ENCODE results near the gene TXNIP. TPM values are rescaled to one million over a fixed set of nuclear protein-coding genes. Genes with fewer than 3 reads are reported as not detected.
A peak's percentile ranks its signal among the peaks of the same experiment; 100 is the strongest.

TXNIP gene
- total RNA-seq, 1 experiment from 2014 or later, result 2.5 TPM

DNA sequence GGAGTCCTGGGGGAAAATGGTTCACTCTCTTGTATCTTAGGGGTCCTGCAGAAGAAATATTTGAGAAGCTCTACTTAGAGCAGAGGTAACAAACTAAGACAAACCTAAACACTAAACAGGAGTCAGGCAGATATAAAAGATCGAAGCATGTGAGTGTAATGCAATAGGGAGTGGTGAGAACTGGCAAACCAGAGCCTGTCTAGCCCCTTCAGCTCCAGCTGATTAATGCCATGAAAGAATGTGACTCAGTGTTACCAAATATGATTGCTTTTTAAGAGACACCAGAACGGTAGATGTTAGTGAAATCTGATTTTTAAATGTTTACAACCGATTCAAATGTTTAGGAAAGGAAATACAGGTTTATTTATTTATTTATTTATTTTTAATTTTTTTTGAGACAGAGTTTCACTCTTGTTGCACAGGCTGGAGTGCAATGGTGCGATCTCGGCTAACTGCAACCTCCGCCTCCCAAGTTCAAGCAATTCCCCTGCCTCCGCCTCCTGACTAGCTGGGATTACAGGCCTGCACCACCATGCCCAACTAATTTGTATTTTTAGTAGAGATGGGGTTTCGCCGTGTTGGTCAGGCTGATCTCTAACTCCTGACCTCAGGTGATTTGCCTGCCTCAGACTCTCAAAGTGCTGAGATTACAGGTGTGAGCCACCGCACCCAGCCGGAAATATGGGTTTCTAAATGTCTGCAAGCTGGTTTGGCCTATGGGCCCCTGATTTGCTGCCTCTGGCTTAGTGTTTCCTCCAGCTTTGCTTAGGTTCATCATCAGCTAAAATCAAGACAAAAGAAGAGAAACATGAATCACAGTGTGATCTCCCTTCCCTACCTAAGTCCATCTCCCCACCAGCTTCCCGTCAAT is 12.2 kb downstream of the TXNIP start:
- POLR2A ChIA-PET, result interaction anchor here (1.1 kb wide), 1 partner anchor 52 kb away, joined by 3 read pairs; no protein-coding TSS in a partner anchor
- BruUV-seq (replicated peaks), result no TSS peak
- H2AFZ ChIP-seq (ENCODE audit: low read depth, low read length, poor library complexity, severe bottlenecking), result no peak overlapping the region
- ATAC-seq, result no peak
- H3K9me3 ChIP-seq (ENCODE audit: control insufficient read depth in 1 of 2, insufficient read depth in 1 of 2, low read depth in 1 of 2, low read length in 2 of 2), result no peaks in the 10 kb centered on the region
- intact Hi-C loops (cut with micrococcal nuclease), result no loop called here
- TF ChIP-seq SRF (IDR thresholded peaks at IDR 0.05; ENCODE audit: low read depth), result no peak
- TF ChIP-seq EZH2 (IDR thresholded peaks at IDR 0.05), result no peak
- TF ChIP-seq EZH2phosphoT487 (IDR thresholded peaks at IDR 0.05; ENCODE audit: borderline replicate concordance), result no peak
- TF ChIP-seq, protein P1, sequence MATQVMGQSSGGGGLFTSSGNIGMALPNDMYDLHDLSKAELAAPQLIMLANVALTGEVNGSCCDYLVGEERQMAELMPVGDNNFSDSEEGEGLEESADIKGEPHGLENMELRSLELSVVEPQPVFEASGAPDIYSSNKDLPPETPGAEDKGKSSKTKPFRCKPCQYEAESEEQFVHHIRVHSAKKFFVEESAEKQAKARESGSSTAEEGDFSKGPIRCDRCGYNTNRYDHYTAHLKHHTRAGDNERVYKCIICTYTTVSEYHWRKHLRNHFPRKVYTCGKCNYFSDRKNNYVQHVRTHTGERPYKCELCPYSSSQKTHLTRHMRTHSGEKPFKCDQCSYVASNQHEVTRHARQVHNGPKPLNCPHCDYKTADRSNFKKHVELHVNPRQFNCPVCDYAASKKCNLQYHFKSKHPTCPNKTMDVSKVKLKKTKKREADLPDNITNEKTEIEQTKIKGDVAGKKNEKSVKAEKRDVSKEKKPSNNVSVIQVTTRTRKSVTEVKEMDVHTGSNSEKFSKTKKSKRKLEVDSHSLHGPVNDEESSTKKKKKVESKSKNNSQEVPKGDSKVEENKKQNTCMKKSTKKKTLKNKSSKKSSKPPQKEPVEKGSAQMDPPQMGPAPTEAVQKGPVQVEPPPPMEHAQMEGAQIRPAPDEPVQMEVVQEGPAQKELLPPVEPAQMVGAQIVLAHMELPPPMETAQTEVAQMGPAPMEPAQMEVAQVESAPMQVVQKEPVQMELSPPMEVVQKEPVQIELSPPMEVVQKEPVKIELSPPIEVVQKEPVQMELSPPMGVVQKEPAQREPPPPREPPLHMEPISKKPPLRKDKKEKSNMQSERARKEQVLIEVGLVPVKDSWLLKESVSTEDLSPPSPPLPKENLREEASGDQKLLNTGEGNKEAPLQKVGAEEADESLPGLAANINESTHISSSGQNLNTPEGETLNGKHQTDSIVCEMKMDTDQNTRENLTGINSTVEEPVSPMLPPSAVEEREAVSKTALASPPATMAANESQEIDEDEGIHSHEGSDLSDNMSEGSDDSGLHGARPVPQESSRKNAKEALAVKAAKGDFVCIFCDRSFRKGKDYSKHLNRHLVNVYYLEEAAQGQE (IDR thresholded peaks at IDR 0.05; ENCODE audit: low read depth), result no peak
- TF ChIP-seq POLR2A (IDR thresholded peaks at IDR 0.05; ENCODE audit: borderline replicate concordance, extremely low read depth, insufficient read depth, insufficient read length), result no peak
- no peak for TF ChIP-seq RAD21 (IDR thresholded peaks at IDR 0.05; ENCODE audit: low read depth)
- TF ChIP-seq ELF1 (IDR thresholded peaks at IDR 0.05; ENCODE audit: borderline replicate concordance, low read depth), result no peak
- TF ChIP-seq SIN3A (IDR thresholded peaks at IDR 0.05; ENCODE audit: low read depth), result no peak
- TF ChIP-seq FOSL1 (IDR thresholded peaks at IDR 0.05; ENCODE audit: low read depth), result no peak
- no peak for TF ChIP-seq CEBPB (IDR thresholded peaks at IDR 0.05; ENCODE audit: low read depth)
- TF ChIP-seq, protein P2, sequence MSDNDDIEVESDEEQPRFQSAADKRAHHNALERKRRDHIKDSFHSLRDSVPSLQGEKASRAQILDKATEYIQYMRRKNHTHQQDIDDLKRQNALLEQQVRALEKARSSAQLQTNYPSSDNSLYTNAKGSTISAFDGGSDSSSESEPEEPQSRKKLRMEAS (IDR thresholded peaks at IDR 0.05), result no peak
- no peak for TF ChIP-seq ZNF274 (IDR thresholded peaks at IDR 0.05; ENCODE audit: low read depth, low read length)
- peak overlapping the region; percentile 65; the same call in 1 of the 2 replicates for H3K4me2 ChIP-seq (ENCODE audit: low read length)
- no peaks in the 10 kb centered on the region for H3K79me2 ChIP-seq (ENCODE audit: insufficient read depth, low read length)
- RAD21 ChIA-PET (ENCODE audit: low non-redundant PET in 1 of 2, low total read pairs in 2 of 2, uncharacterized antibody in 2 of 2, unreplicated experiment in 2 of 2), result no interaction called here
- H3K4me1 ChIP-seq (ENCODE audit: control insufficient read depth in 1 of 2, insufficient read depth in 2 of 2, low read length in 2 of 2), result peaks cover 29 to 47% of the 10 kb centered on the region in 2 experiments
- no peak overlapping the region for H3K27ac ChIP-seq (ENCODE audit: low read depth, low read length)
- CTCF ChIA-PET, result interaction anchor here (0.7 kb wide), 1 partner anchor 23 kb away, joined by 4 read pairs; no protein-coding TSS in a partner anchor
- DNase-seq (ENCODE audit: low read depth, low spot score), result no peak
- no peak overlapping the region for H3K4me3 ChIP-seq (replicated peaks in 1 of 2; ENCODE audit: low read depth in 1 of 2, low read length in 2 of 2)
- no peaks in the 10 kb centered on the region for H3K27me3 ChIP-seq (ENCODE audit: insufficient read depth, low read length)
- H3K9me2 ChIP-seq (ENCODE audit: insufficient read depth), result no peaks in the 10 kb centered on the region
- H4K20me1 ChIP-seq (ENCODE audit: insufficient read depth), result no peaks in the 10 kb centered on the region
- H3K9ac ChIP-seq (ENCODE audit: low read length), result no peak overlapping the region
- H3K36me3 ChIP-seq (ENCODE audit: control insufficient read depth in 1 of 2, insufficient read depth in 2 of 2, low read length in 2 of 2), result no peaks in the 10 kb centered on the region
